Small intestine (tissue), 7 donors: ENCODE results near the gene AGK. TPM values are rescaled to one million over a fixed set of nuclear protein-coding genes. Genes with fewer than 3 reads are reported as not detected.

ENCODE experiments used
- DNase-seq, 2 donors: peaks; one replicate each; pipeline versions ENCODE4 v3.0.0 to v3.0.0-alpha.2; 2013
- FAIRE-seq: peaks from 2 replicates; lab custom pipeline; 2012; peaks lifted over from hg19 to GRCh38; lab: Jason Lieb, UNC
- H3K27ac ChIP-seq, 3 donors: one replicate each; pipeline ENCODE4 v1.5.1; 2013; ENCODE audit warnings: low read length in 2 of 3, mild to moderate bottlenecking in 2 of 3, control low read depth in 1 of 3, inconsistent platforms in 1 of 3, low read depth in 1 of 3, moderate library complexity in 1 of 3
- H3K27me3 ChIP-seq, 3 donors: one replicate each; pipeline ENCODE4 v1.6.1; 2013; ENCODE audit warnings: low read length in 3 of 3, inconsistent platforms in 1 of 3; ENCODE audit not compliant: control insufficient read depth in 3 of 3, insufficient read depth in 3 of 3
- H3K36me3 ChIP-seq, 3 donors: one replicate each; pipeline ENCODE4 v1.6.1; 2013; ENCODE audit warnings: low read length in 3 of 3, inconsistent platforms in 1 of 3, low read depth in 1 of 3, mild to moderate bottlenecking in 1 of 3, moderate library complexity in 1 of 3; ENCODE audit not compliant: control insufficient read depth in 3 of 3, insufficient read depth in 2 of 3
- H3K4me1 ChIP-seq, 3 donors: one replicate each; pipeline ENCODE4 v1.6.1; 2013; ENCODE audit warnings: low read length in 2 of 3, inconsistent platforms in 1 of 3, low read depth in 1 of 3, mild to moderate bottlenecking in 1 of 3, moderate library complexity in 1 of 3; ENCODE audit not compliant: control insufficient read depth in 3 of 3, insufficient read depth in 2 of 3
- H3K4me3 ChIP-seq, 3 donors: one replicate each; pipeline ENCODE4 v1.5.1; 2013; ENCODE audit warnings: low read length in 3 of 3, control low read depth in 1 of 3, inconsistent platforms in 1 of 3, low read depth in 1 of 3, mild to moderate bottlenecking in 1 of 3, moderate library complexity in 1 of 3
- H3K9me3 ChIP-seq, 2 donors: one replicate each; pipeline ENCODE4 v1.6.1; 2013; ENCODE audit warnings: low read depth in 1 of 2, low read length in 1 of 2; ENCODE audit not compliant: control insufficient read depth in 2 of 2, insufficient read depth in 1 of 2
- WGBS, 3 donors: extraction: QIAGEN DNeasy Blood & Tissue Kit; methylation state at CpG; one replicate each; pipeline ENCODE4 v1.1.7; 2013; 5-methylcytosine and 5-hydroxymethylcytosine counted together
- polyA plus RNA-seq, 4 donors: library from polyadenylated mRNA; stranded (reverse) in 3 of 4; unstranded in 1 of 4; fragments of 200-250 nt in 3 of 4; fragments of 120-200 nt in 1 of 4; gene quantifications; one replicate each; pipeline versions ENCODE4 v1.2.1 to v1.2.3, GENCODE V29; 2013
- donor health status: healthy with polysubstance abuse.
- donor health status: control.
- donor health status: control.
- donor health status: Bipolar disorder and iron deficiency.
- donor health status: healthy.

AGK gene
- polyA plus RNA-seq, 4 donors: 3.2 to 23.3 (median 7.3) TPM

DNA sequence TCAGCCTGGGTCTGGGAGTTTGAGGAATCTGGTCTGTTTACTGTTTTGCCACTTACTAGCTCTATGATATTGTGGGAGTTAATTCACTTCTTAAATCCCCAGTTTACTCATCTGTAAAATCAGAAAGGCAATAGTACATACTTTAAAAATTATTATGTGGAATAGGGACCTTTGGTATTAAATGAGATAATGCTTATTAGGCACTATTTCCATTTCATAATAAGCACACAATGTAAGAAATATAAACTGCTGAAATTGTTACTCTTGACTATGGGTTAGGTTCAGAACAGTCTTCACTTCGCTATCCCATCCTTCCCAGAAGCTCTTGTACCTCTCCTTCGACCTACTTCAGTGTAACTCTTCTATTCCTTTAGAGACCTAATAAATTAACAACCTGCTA is 47.2 kb downstream of the AGK start:
- DNase-seq: no peak
- no peak for FAIRE-seq
- no peak overlapping the region for H3K4me3 ChIP-seq
- no peak overlapping the region for H3K27ac ChIP-seq
- no peaks in the 10 kb centered on the region for H3K9me3 ChIP-seq
- peaks cover 0 to 3% (median 0%) of the 10 kb centered on the region in 3 donors for H3K36me3 ChIP-seq
- no peaks in the 10 kb centered on the region for H3K4me1 ChIP-seq
- 93 to 100% (median 99%) methylated on average over 2 of the region's 2 CpGs for WGBS, 3 donors
- H3K27me3 ChIP-seq: no peaks in the 10 kb centered on the region

- H3K4me1 ChIP-seq: no peaks in the 10 kb centered on the region
- no peak overlapping the region for H3K4me3 ChIP-seq
- FAIRE-seq (no peak), DNase-seq (no peak)
- no peaks in the 10 kb centered on the region for H3K27me3 ChIP-seq
- 92 to 94% (median 92%) methylated on average over 4 of the region's 4 CpGs for WGBS, 3 donors
- H3K27ac ChIP-seq: no peak overlapping the region
- H3K9me3 ChIP-seq: no peaks in the 10 kb centered on the region
- peaks cover 0 to 5% (median 0%) of the 10 kb centered on the region in 3 donors for H3K36me3 ChIP-seq
Measured at GRCh38 chr7:141600168-141601006, 49.2 kb downstream of the AGK start.

DNA sequence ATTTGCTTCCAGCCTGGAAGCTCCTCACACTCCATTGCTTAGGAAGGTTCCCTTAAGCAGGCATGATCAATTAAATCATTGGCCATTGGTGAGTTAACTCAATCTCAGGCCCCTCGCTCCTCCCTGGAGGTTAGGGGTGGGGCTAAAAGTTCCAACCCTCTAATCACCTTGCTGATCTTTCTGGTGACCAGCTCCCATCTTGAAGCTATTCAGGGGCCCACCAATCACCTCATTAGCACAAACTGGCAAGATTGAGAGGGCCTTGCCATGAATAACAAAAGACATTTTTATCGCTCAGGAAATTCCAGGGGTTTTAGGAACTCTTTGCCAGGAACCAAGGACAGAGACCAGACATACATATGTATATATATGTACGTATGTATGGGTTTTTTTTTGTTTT is 58.4 kb downstream of the AGK start:
- Histone ChIP-seq H3K36me3 (peaks cover 0 to 3% (median 0%) of the 10 kb centered on the region in 3 donors), H3K27me3 (no peaks in the 10 kb centered on the region), H3K4me1 (no peaks in the 10 kb centered on the region), H3K27ac (no peak overlapping the region), H3K9me3 (no peaks in the 10 kb centered on the region), H3K4me3 (no peak overlapping the region)
- WGBS, 3 donors: 92 to 97% (median 96%) methylated on average over 3 of the region's 3 CpGs
- FAIRE-seq: no peak
- DNase-seq: no peak

- WGBS, 3 donors: 89 to 94% (median 92%) methylated on average over 1 of the region's 1 CpG
Measured at GRCh38 chr7:141610671-141611070, 59.5 kb downstream of the AGK start.

DNA sequence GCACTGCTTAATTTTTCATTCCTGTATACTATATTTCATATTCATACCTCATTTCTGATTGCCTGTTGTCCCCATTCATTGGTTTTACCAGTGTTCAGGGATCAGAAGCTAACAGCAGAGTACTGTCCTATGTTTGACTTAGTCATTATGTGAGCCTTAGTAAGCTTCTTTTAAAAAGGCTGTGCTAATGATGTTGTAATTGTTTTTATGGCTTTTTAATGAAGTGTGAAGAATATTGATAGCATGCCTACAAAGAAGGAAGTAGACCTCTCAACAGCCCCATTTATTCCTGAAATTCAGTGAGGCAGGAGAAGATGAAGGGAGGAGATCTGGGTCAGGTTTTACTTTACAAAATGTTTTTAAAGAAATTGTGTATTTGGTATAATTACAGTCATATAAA is 61.7 kb downstream of the AGK start:
- peaks cover 0 to 3% (median 0%) of the 10 kb centered on the region in 3 donors for H3K36me3 ChIP-seq
- H3K9me3 ChIP-seq: no peaks in the 10 kb centered on the region
- no peaks in the 10 kb centered on the region for H3K27me3 ChIP-seq
- no peak for DNase-seq
- no peak overlapping the region for H3K4me3 ChIP-seq
- FAIRE-seq: no peak
- no peaks in the 10 kb centered on the region for H3K4me1 ChIP-seq
- no peak overlapping the region for H3K27ac ChIP-seq

More at GRCh38 chr7:141610671-141611070, 59.5 kb downstream of the AGK start:
- Histone ChIP-seq H3K36me3 (peaks cover 0 to 3% (median 0%) of the 10 kb centered on the region in 3 donors), H3K4me1 (no peaks in the 10 kb centered on the region), H3K27ac (no peak overlapping the region), H3K9me3 (no peaks in the 10 kb centered on the region), H3K4me3 (no peak overlapping the region), H3K27me3 (no peaks in the 10 kb centered on the region)
- no peak for FAIRE-seq
- no peak for DNase-seq

GRCh38 chr7:141617280-141617679 is 66.1 kb downstream of the AGK start:
- peaks cover 0 to 1% (median 0%) of the 10 kb centered on the region in 3 donors for H3K4me1 ChIP-seq
- H3K9me3 ChIP-seq: no peaks in the 10 kb centered on the region
- FAIRE-seq (no peak), DNase-seq (peak in 1 of 2 donors; percentile 21)
- no peak overlapping the region for H3K4me3 ChIP-seq
- H3K27me3 ChIP-seq: no peaks in the 10 kb centered on the region
- no peak overlapping the region for H3K27ac ChIP-seq
- peaks cover 0 to 2% (median 2%) of the 10 kb centered on the region in 3 donors for H3K36me3 ChIP-seq

- 93 to 95% (median 94%) methylated on average over 4 of the region's 4 CpGs for WGBS, 3 donors
- Histone ChIP-seq H3K4me3 (no peak overlapping the region), H3K27me3 (no peaks in the 10 kb centered on the region), H3K36me3 (peaks cover 1 to 7% (median 5%) of the 10 kb centered on the region in 3 donors), H3K9me3 (no peaks in the 10 kb centered on the region), H3K4me1 (peaks cover 0 to 1% (median 0%) of the 10 kb centered on the region in 3 donors), H3K27ac (no peak overlapping the region)
- DNase-seq: no peak
- no peak for FAIRE-seq
Measured at GRCh38 chr7:141619745-141620144, 68.5 kb downstream of the AGK start.

DNA sequence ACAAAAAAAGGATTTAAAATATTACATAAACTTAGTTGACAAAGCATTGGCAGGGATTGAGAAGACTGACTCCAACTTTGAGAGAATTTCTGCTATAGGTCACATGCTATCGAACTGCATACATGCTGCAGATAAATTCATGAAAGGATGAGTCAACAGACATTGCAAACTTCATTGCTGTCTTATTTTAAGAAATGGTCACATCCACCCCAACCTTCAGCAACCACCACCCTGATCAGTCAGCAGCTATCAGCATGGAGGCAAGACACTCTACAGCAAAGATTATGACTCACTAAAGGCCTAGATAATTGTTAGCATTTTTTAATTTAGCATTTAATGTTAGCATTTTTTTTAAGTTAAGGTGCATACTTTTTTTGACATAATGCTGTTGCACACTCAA is 73.6 kb downstream of the AGK start:
- H3K4me1 ChIP-seq: peaks cover 0 to 1% (median 0%) of the 10 kb centered on the region in 3 donors
- FAIRE-seq (no peak), DNase-seq (no peak)
- WGBS, 3 donors: 97 to 98% (median 97%) methylated on average over 1 of the region's 1 CpG
- peaks cover 1 to 7% (median 5%) of the 10 kb centered on the region in 3 donors for H3K36me3 ChIP-seq
- no peaks in the 10 kb centered on the region for H3K9me3 ChIP-seq
- no peak overlapping the region for H3K27ac ChIP-seq
- H3K27me3 ChIP-seq: no peaks in the 10 kb centered on the region
- H3K4me3 ChIP-seq: no peak overlapping the region
